GM18526 (cell line): ENCODE data around the gene CCN6.

ENCODE experiments used
- POLR2A ChIP-seq: IDR thresholded peaks from 3 replicates; pipeline ENCODE4 v1.6.1; 2011; ENCODE audit not compliant: insufficient read length; ENCODE audit errors: extremely low read depth

Gene CCN6

GRCh38 chr6:112021691-112022310 is 32.1 kb upstream of the CCN6 start:
- no peak for TF ChIP-seq POLR2A

GRCh38 chr6:112022749-112023148 is 31.2 kb upstream of the CCN6 start:
- no peak for TF ChIP-seq POLR2A

DNA sequence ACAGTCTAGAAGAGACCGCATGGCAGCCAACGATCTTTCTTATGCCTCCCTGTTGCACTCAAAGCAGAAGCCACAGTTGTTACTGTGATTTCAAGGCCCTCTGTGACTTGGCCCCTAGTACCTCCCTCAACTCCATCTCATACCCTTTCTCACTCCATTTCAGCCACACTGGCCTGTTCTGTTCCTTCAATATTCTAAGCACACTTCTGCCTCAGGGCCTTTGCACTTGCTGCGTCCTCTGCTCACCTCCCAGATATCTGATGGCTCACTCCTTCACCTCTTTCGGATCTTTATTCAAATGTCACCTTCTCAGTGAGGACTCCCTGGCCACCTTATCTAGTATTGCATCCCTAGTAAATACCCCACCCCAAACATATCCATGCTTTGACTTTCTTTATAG is 29.4 kb upstream of the CCN6 start:
- no peak for TF ChIP-seq POLR2A

- no peak for TF ChIP-seq POLR2A
These were observed 27.0 kb upstream of the CCN6 start for GRCh38 chr6:112026933-112027332.

- no peak for TF ChIP-seq POLR2A
These were observed 25.8 kb upstream of the CCN6 start for GRCh38 chr6:112027942-112028674.

DNA sequence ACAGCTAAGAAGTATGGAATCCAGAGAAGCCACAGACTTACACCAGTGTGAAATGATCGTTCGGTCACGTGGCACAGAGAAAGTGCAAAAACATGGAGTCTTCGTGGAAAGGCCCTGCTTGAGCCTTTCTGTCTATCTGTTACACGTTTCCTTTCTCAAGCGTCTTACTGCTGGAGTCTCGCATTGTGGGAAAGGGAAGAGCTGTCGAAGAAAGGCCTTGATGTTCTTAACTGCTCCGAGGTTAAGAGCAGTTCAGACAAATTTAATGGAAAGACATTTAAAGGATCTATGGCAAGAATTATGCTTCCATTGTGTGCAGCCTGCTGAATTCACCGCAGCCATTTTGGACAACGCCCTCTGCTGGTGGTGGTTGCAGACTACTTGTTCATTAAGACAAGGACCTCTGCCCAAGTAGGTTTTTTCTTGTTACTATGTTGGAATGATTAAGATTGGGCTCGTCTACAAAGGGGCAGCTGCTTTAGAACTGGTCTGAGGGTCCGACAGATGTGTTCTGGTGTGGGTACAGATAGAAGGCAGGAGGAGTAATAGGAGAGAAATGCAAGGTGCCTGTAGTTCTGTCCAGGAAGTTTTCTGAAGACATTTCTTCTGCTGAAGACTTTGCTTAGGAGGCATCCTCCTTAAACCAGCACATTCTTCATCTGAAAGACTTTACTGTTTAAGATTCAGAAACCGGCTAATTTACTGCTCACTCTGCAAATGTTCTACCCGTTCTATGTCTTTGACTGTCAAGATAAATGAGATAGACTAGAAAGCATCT is 24.7 kb upstream of the CCN6 start:
- no peak for TF ChIP-seq POLR2A

DNA sequence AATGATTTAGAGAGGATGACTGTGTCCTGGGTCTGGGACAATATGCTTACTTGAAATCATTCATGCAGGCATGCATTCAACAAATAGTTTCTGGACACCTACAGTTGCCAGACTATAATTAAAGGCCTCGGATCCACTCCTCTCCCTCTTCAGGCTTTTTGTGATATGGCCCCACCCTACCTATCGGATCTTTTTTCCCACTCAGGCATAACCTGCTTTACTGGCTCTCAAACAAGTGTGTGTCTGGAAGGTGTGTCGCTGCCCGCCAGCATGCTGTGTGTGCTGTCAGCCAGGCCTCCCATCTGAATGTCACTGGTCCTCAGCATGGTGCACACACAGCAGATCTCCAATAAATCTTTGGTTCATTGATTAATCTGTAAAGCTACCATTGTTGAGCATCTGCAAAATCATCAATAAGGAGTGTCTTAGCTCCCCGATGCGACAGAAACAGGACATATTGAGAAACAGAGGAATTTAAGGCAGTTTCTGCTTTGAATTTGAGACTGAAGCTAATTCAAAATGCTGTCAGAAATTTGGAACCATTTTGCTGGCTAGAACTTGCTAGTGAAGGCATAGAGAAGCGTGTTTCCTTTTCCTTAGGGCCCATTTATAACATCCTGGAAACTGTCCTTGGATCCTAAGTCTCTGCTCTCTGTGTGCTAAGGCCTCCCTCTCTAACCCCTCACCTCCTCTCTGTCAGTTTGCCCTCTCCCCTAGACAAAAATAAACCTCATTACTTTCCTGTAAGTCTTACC is 23.5 kb upstream of the CCN6 start:
- no peak for TF ChIP-seq POLR2A

GRCh38 chr6:112030961-112031660 is 22.8 kb upstream of the CCN6 start:
- TF ChIP-seq POLR2A = no peak

- TF ChIP-seq POLR2A = no peak
These were observed 21.9 kb upstream of the CCN6 start for GRCh38 chr6:112031960-112032359.

- no peak for TF ChIP-seq POLR2A
These were observed 21.2 kb upstream of the CCN6 start for GRCh38 chr6:112032728-112033127.

DNA sequence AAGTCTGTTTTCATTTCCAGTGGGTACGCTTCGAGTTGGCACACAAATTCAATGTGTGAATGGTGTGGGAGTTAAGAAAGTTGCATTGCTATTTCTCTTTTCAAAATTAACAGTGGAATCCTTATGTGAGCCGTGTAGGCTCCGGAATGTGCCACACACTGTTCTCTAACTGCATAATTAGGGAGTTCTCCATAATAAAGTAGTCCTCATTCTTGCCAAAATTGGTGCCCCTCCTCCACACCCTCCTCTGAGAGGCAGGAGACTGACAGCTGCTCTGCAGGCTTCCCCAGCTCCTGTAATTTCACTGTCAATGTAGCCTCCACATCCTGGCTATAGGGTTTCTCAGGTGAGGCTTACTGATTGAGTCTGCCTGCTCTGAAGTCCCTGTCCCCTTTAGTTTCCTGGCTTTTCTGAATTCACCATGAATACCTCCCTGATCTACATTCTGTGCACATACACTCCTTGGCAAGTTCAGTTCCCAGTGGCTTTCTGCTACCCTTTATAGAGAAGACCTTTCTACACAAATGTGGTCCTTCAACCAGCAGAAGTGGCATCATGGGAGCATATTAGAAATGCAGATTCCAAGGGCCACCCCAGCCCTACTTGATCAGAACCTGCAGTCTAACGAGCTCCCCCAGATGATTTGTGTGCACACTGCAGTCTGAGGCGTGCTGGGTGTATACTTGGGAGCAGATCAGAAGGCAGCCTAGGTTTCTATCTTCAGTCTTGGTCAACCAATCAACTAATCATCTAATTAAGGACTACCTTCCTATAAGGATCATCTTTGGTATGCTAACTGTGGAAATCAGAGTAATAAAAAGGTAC is 19.9 kb upstream of the CCN6 start:
- TF ChIP-seq POLR2A = no peak

- TF ChIP-seq POLR2A = no peak
These were observed 19.3 kb upstream of the CCN6 start for GRCh38 chr6:112034616-112034995.

GRCh38 chr6:112036088-112036637 is 17.7 kb upstream of the CCN6 start:
- no peak for TF ChIP-seq POLR2A

- TF ChIP-seq POLR2A = no peak
These were observed 16.1 kb upstream of the CCN6 start for GRCh38 chr6:112037783-112038216.

- no peak for TF ChIP-seq POLR2A
These were observed 15.6 kb upstream of the CCN6 start for GRCh38 chr6:112038268-112038667.
